ENCODE data around the gene METRN.

Gene METRN

DNA sequence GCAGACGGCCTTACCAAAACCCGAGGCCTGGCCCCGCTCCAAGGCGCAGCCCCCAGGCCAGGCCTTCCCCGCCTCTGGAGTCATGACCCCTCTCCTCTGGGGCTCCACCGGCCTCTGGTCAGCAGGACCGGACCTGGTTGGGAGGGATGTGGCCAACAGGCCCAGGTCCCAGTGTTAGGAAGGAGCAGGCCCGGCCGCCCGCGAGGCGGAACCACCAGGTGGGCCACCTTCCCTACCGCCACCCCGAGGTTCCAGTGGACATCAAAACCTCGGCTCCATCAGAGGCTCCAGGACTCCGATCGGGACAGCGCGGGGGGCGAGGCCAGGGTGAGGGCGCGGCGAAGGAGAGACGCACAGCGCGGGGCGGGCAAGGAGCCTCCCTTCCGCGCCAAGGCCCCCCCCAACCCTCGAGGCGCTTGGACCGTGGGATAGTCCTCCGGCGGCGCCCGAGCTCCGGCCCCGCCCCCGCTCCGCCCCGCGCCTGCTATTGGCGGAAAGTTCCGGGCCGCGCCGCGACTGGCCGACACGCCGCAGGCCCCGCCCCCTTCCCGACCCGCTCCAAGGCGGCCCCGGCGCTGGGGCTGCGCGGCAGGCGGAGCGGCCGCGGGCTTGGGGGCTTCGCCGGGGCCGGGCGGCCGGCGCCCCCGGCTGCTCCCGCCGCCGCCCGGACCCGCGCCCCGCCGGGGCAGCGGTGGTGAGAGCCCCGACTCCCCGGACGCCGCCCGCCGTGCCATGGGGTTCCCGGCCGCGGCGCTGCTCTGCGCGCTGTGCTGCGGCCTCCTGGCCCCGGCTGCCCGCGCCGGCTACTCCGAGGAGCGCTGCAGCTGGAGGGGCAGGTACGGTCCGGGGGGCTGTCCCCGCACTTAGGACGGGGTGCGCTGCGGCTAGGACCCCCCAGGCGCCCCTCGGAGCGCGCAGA lies at the start of gene METRN:
Gene METRN (plus strand): TSS at position 561 of the 919 bp plus-strand sequence. CDS start 172 bp downstream, at position 733.
- peak; percentile 95 for DNase-seq

GRCh38 chr16:666572-666971 lies 48.3 kb upstream of the METRN start:
- no peak for DNase-seq

DNA sequence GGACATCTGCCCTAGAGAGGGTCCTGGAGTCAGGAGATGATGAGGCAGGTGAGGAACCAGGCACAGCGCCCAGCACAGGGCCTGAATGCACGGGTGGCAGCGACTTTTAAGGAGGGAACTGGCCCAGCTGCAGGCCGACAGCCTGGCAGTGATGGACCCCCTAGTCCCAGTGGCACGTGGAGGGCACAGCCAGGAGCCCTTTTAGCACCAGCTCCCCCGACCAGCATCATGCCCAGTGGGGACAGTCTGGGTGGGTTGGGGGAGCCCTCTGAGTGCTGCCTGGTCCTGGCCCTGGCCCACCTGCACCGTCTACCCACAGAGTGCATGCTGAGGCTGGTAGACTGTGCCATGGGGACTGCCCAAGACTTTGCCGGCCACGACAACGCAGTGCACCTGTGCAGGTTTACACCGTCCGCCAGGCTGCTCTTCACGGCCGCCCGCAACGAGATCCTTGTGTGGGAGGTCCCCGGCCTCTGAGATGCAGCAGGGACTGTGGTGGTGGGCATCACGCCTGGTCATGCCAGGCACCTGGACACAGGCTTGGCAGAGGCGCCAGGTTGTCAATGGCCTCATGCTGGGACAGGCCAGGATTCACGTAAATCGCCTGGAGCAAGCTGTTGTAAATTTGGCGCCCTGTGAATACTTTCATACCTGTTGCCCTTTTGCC lies 47.7 kb upstream of the METRN start:
- no peak for DNase-seq

DNA sequence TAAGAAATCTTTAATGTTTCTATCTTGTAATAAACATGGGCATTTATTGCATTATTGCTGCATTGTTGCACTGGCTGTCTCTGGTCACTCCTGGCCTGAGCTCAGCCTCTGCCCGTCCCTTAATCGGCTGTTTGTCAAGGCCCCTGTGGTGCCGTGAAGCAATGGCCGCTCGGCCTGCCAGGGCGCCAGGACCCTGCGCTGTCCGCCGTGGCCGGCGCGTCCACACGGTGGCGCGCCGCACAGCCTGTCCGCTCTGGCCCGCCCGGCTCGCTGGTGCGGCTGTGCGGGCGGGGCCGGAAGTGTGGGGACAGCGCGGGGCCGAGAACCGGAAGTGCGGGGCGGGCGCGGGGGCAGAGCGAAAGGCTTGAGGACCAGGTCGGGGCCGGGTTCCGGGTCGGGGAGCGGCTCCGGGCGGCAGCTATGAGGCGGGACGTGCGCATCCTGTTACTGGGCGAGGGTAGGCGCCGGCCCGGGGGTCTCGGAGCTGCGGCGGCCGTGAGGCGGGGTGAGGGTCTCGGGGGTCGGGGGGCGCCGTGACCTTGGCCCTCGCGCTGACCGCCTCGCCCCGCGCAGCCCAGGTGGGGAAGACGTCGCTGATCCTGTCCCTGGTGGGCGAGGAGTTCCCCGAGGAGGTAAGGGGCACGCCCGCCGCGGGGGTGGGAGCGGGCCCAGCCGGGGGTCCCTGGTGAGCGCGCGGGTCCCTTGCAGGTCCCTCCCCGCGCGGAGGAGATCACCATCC lies 47.0 kb upstream of the METRN start, which contains the start of gene RHOT2:
Gene RHOT2 (plus strand): TSS at position 353 of the 739 bp plus-strand sequence. CDS start 68 bp downstream, at position 421.
- peak; percentile 95 for DNase-seq

GRCh38 chr16:668519-669171 lies 46.3 kb upstream of the METRN start:
- no peak for DNase-seq

GRCh38 chr16:669666-670065 lies 45.3 kb upstream of the METRN start:
- DNase-seq, result no peak

GRCh38 chr16:670485-671352 lies 44.2 kb upstream of the METRN start:
- DNase-seq, result no peak

- DNase-seq, result no peak
Observed at GRCh38 chr16:671353-672131, 43.4 kb upstream of the METRN start.

GRCh38 chr16:672371-672770 lies 42.5 kb upstream of the METRN start:
- DNase-seq, result no peak

- DNase-seq, result no peak
Observed at GRCh38 chr16:672851-673250, 42.1 kb upstream of the METRN start.

GRCh38 chr16:673399-673991 lies 41.4 kb upstream of the METRN start:
- DNase-seq, result no peak

DNA sequence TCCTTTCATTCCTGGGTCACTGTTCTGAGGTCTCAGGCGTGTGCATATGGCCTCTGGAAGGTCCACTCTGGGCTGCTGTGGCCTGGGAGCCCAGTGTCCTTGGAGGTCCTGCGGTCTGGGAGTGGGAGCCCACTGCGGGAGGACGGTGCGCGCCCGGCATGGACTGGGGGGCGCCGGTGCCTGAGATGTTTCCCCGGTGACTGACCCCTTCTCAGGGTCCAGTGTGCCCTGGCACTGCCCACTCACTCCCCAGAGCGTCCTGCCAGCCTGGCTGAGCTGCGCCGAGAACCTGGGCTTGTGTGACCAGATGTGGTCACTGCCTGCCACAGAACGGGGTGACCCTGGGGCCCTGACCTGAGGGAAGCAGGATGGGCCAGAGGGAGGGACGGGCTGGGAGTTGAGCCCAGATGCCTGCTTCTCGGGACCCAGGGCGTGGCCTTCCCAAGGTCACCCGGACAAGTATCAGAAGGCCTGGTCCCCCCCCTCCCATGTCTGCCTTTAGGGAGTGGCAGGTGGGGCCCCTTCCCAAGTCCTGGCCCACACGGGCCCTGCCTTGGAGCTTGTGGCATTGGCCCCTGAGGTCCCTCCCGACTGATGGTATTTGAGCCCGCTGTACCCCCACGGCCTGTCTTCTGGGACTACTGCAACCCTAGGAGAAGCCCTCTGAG lies 40.6 kb upstream of the METRN start:
- DNase-seq, result no peak

DNA sequence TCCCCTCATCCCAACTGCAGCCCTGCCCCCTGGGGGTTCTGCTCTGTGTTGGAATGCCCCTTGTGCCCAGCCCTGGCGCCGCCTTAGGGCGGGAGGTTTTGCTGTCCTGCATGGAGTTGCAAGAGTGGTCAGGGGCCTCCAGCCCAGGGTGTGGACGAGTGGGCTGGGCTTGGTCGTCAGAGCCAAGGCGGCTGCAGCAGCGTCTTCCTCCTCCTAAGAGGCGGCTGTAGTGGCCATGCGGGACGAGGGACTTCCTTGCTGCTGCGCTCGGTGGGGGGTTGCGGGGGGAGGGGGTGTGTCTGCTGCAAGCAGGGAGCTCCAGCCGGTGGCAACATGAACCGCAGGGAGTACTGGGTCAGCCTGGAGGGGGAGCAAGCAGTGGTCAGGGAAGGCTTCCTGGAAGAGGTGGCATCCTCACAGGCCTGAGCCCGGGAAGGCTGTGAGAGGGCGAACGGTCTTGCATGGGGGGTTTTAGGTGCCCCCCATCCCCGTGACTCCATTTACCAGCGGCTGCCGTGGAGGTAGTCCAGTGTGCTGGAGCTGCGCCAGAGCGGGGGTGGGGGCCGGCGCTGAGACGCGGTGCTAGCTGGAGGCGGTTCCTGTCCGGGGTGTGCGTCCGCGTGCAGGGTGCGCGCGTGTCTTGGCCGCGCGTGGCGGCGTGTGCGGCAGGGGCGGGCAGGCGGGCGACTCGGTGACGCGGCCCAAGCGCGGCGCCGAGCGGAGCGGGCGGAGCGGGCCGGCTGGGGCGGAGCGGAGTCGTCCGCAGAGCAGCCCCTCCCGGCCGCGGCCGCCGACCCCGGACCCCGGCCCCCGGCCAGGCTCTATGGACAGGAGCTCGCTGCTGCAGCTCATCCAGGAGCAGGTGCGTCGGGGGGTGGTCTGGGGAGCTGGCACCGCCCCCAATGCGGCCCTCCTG lies 39.7 kb upstream of the METRN start, which contains the start of gene RHBDL1:
Gene RHBDL1 (plus strand): TSS at position 704 of the 916 bp plus-strand sequence. CDS start 120 bp downstream, at position 824.
- DNase-seq, result no peak

DNA sequence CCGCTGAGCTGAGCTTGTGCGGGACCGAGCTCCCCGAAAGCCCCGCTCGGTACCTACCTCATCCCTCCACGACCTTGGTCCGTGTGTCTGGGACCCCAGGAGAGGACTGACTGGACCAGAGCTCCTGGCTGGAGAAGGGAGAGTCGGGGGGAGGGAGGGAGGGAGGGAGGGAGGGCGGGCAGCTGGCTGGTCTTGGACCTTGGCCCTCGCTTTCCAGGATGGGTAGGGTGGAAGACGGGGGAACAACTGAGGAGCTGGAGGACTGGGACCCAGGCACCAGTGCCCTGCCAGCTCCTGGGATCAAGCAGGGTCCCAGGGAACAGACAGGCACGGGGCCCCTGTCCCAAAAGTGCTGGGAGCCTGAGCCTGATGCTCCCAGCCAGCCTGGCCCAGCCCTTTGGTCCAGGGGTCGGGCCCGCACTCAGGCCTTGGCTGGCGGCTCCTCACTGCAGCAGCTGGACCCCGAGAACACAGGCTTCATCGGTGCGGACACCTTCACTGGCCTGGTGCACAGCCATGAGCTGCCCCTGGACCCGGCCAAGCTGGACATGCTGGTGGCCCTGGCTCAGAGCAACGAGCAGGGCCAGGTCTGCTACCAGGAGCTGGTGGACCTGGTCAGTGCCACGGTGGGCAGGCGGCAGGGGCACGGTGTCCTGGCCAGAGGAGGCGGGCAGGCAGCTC lies 38.9 kb upstream of the METRN start:
- no peak for DNase-seq

- DNase-seq, result no peak
Observed at GRCh38 chr16:676565-676902, 38.4 kb upstream of the METRN start.

- no peak for DNase-seq
Observed at GRCh38 chr16:676913-677312, 38.0 kb upstream of the METRN start.

DNA sequence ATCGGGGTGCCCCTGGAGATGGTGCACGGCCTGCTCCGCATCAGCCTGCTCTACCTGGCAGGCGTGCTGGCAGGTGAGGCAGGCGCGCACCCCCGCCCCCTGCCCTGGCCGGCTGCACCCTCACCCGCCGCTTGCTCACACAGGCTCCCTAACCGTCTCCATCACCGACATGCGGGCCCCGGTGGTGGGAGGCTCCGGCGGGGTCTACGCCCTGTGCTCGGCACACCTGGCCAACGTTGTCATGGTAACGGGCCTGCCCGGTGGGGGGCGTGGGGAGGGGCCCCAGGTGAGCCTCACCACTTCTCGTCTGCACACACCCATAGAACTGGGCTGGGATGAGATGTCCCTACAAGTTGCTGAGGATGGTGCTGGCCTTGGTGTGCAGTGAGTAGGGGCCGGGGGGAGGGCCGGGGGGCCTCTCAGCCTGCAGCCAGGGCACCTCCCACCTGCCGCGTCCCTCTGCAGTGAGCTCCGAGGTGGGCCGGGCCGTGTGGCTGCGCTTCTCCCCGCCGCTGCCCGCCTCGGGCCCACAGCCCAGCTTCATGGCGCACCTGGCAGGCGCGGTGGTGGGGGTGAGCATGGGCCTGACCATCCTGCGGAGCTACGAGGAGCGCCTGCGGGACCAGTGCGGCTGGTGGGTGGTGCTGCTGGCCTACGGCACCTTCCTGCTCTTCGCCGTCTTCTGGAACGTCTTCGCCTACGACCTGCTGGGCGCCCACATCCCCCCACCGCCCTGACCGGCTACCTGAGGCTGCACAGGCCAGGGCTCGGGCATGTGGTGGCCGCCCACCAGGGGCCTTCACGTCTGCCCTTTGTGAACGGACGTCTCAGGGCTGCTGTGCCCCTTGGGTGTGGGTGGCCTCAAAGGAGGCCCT lies 37.4 kb upstream of the METRN start:
- DNase-seq, result no peak
